NCI-H2029 treated with DMSO at 0.1 percent for 48 hours (cell line): ENCODE data around the gene CDKAL1.
A peak's percentile ranks its signal among the peaks of the same experiment; 100 is the strongest.
"Not testable (repeated sequence)": the region's sequence is repeated elsewhere in the genome, so short reads cannot be mapped to it uniquely, and the experiment has no call there.

Experiments
- DNase-seq: peaks from one replicate; lab custom pipeline; 2025; lab: John Stamatoyannopoulos, UW

The CDKAL1 gene

GRCh38 chr6:20797597-20797996 is 263.3 kb downstream of the CDKAL1 start:
- DNase-seq: no peak

- DNase-seq: no peak
These were observed 266.0 kb downstream of the CDKAL1 start for GRCh38 chr6:20800229-20800628.

DNA sequence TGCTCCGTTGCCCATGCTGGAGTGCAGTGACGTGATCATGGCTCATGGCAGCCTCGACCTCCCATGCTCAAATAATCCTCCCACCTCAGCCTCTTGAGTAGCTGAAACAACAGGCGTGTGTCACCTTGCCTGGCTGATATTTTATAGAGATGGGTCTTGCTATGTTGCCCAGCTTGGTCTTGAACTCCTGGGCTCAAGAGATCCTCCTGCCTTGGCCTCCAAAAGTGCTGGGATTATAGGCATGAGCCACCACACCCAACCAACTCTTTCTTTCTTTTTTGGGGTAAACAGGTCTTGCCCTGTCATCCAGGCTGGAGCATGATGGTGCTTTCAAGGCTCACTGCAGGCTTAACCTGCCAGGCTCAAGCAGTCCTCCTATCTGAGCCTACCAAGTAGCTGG is 266.4 kb downstream of the CDKAL1 start:
- DNase-seq: no peak

DNA sequence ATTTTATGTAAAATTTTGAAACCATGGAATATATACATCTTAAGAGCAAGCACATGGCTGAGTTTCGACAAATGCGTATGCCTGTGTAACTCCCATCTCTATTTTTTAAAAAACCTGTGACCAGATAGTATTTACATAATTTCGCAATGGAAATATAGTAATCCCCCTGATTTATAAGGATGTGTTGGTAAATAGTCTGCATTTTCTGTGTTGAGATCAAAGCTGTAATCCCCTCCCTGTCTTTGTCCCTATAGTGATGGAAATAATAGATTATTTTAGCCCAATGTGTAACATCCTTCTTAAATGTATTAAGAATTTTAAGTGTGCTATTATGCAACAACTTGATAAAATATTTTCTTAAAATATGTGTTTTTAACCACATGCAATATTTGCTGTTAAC is 267.3 kb downstream of the CDKAL1 start:
- DNase-seq: no peak

- no peak for DNase-seq
These were observed 268.3 kb downstream of the CDKAL1 start for GRCh38 chr6:20802596-20802995.

DNA sequence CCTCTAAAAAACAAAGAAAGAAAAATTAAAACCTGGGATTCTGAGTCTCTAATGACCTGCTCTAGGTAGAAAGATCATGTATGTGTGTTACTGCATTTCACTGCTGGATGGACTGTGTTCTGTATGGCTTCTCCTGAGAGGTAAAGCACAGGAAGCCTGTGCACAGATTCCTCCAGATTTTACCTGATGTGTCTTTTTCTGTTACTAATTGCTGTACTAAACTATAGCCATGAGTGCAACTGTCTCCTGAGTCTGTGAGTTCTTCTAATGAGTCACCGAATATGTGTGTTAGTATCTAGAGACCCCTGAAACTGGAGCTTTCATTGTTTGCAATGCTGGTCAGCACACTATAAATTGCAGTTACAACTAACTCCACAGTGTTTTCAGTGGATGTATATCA is 270.8 kb downstream of the CDKAL1 start:
- DNase-seq: no peak

DNA sequence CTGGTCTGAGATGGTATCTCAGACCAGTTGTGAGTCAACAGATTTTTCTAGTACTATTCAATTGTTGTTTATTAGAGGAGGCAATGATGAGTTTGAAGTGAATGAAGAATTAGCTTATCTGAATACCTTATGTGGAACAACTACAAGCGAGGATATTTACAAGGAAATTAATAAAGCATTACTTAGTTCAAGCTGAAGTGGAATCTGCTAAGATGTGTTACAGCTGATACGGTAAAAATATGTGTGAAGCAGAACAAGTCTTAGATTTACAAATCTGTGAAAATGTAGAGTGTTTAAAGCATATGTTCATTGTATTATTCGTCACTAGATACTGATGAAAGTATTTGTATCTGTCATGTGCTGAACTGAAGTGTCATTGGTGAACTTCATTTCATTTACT is 272.4 kb downstream of the CDKAL1 start:
- no peak for DNase-seq

GRCh38 chr6:20808439-20808838 is 274.2 kb downstream of the CDKAL1 start:
- DNase-seq: no peak

GRCh38 chr6:20808924-20809323 is 274.7 kb downstream of the CDKAL1 start:
- DNase-seq: no peak

DNA sequence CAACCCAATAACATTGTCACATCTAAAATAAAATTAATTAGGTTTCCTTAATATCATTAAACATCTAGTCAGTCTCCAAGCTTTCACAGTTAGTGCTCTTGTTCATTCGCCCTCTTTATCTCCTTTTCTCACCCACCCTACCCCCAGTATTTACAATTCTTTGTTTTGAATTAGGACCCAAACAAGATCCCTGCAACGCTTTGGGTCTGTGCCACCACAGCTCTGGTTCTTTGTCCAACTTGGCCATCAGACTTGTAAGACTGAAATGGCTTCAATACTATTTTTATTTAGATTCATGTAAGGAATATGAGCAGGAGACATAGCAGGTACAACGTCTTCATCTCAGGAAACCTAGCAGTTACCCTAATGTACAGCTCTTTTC is 276.5 kb downstream of the CDKAL1 start:
- DNase-seq: peak; percentile 89

GRCh38 chr6:20811109-20811761 is 277.0 kb downstream of the CDKAL1 start:
- DNase-seq: peak; percentile 92

DNA sequence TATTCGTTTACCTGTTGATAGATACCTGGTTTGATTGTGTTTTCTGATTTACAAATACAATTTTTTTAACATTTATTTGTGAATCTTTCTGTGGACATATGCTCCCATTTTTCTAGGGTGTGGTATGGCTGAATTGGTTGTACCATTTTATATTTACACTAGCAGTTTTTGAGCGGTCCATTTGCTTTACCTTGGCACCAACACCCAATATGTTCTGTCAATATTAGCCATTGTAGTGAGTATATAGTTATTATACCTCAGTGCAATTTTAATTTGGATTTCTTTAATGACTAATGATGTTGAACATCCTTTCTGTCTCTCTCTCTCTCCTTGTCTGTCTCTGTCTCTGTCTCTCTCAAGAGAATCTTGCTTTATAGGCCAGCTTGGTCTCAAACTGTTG is 278.5 kb downstream of the CDKAL1 start:
- peak; percentile 80 for DNase-seq

DNA sequence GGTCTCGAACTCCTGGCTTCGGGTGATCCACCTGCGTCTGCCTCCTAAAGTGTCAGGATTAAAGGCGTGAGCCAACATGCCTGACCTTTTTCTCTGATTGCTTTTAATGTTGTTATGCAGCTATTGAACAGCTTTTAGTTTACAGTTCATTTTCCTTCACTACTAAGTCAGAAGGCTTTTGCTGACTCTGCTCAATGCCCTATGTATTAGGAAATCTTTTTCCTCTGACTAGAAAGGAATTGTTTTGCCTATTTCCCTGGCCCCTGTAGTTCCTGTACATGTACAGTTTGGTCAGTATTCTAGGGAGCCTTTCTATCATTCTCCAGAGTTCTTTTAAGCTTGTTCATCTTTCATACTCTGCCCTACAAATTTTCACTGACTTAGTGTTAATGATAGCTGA is 280.2 kb downstream of the CDKAL1 start:
- DNase-seq: no peak

DNA sequence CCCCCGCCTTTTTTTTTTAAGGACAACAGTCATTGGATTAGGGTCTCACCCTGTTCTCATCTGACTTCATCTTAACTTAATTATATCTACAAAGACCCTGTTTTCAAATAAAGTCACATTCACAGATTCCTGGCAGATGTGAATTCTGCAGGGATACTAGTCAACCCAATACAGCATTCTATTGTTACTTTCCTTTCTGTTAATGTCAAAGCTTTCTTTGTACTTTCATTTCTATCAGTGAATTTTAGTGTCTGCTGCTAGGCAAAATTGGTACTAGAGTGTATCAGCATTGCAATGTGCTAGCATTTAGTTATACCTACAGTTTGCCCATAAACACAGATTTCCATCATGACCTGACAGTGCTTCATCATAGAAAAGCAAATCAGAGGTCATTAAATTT is 281.9 kb downstream of the CDKAL1 start:
- DNase-seq: no peak

GRCh38 chr6:20817806-20818320 is 283.6 kb downstream of the CDKAL1 start:
- DNase-seq: no peak

GRCh38 chr6:20819774-20820400 is 285.6 kb downstream of the CDKAL1 start:
- no peak for DNase-seq

DNA sequence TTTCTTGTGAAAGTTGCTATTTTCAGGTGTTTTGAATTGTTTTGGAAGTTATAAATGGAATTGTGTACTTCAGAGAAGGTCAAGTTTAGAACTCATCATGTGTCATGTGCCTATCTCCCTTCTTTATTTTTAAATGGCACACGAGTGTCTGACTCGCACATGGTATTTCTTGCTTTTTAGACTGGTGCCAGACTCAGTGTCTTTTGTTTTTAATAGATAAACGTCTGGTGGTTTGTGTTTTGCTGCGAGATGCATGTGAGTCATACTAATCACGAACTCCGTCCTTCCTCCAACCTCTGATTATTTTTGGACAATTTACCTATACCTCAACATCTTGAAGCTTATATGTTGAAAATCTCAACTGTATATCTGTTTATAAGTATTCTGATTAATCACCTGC is 292.1 kb downstream of the CDKAL1 start:
- DNase-seq: no peak

GRCh38 chr6:20827798-20828197 is 293.5 kb downstream of the CDKAL1 start:
- DNase-seq: no peak

- no peak for DNase-seq
These were observed 296.3 kb downstream of the CDKAL1 start for GRCh38 chr6:20830576-20830975.

DNA sequence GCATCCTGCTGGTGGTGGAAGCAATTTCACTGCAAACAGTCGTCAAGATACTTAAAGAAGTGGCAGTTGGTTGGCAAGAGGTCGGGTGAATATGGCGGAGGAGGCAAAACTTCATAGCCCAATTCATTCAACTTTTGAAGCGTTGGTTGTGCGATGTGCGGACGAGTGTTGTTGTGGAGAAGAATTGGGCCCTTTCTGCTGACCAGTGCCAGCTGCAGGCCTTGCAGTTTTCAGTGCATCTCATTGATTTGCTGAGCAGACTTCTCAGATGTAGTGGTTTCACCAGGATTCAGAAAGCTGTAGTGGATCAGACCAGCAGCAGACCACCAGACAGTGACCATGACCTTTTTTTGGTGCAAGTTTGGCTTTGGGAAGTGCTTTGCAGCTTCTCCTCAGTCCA is 297.0 kb downstream of the CDKAL1 start:
- DNase-seq: not testable (repeated sequence)

DNA sequence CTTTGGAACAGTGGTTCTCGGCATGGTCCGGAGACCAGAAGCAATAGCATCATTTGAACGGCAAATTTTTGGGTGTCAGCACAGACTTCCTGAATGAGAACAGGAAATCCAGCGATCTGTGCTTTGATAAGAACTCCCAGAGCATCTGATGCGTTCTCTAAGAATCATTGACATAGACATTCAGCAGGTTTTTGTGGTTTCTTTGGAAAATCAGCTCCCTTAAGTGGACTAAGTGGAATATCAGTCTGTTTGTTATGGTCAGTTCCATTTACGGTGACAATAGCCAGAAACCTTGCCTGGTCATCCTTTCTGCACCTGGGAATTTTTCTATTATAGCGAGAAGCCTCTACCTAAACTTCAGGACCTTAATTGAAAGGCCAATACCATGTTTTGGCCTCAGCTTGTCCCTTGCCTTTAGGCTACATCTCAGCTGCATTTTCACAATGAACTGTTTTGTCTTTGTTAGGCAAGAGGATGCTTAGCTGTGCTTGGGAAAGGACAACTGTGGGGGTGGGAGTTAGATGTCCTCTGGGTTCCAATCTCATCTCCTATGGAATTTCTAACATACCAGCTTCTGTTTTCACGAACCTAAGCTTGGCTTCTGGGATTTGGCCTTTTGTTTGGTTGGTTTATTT is 299.7 kb downstream of the CDKAL1 start:
- no peak for DNase-seq

DNA sequence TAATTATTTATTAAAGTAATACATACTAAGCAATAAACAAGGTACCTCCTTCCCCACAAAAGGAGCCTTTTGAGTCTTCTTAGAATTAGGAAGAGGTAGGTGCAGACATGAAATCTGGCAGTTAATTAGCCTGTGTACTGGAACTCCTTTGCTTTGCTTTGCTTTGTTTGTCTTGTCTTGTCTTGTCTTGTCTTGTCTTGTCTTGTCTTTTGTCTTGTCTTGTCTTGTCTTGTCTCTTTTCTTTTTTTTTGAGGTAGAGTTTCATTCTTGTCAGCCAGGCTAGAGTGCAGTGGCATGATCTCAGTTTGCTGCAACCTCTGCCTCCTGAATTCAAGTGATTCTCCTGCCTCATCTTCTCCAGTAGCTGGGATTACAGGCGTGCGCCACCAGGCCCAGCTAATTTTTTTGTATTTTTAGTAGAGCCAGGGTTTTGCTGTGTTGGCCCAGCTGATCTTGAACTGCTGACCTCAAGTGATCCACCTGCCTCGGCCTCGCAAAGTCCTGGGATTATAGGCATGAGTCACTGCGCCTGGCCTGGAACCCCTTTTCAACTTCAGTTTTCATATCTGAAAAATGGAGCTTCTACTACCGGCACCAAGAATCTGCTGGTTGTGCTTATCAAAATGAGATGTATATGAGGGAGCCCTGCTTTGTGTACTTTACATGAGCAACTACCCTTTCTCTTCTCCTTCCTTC is 301.2 kb downstream of the CDKAL1 start:
- DNase-seq: no peak

DNA sequence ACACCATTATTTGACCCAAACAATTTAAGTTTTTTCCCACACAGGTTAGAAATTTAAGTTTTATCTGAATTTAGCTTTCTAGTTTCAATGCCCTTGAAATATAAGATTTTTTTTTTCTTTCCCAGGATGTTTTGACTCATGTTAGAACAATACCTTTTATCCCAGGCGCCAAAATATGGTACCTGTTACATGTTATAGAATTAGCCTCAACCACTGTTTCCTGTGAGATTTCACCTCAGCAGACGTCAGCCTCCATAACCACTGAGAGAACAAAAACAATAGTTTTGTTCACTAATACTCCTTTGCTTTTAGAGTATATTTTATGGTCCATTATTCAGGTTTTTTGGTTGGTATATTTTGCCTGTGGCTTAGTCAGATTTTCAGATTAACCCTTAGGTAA is 302.9 kb downstream of the CDKAL1 start:
- DNase-seq: no peak
